H9 (cell line): ENCODE data around the gene PLCXD3. TPM values are rescaled to one million over a fixed set of nuclear protein-coding genes. Genes with fewer than 3 reads are reported as not detected.

Experiments used
- DNase-seq: peaks from one replicate; pipeline ENCODE4 v3.0.0-alpha.2; 2017
- H2AFZ ChIP-seq: one replicate; pipeline ENCODE4 v1.6.1; 2013; ENCODE audit warnings: mild to moderate bottlenecking, low read length, control low read depth, moderate library complexity
- H2AK5ac ChIP-seq: 2 replicates; pipeline ENCODE4 v1.6.1; 2013; ENCODE audit warnings: low read length, control low read depth, mixed read lengths; ENCODE audit not compliant: insufficient read length
- H2BK120ac ChIP-seq: one replicate; pipeline ENCODE4 v1.6.1; 2013; ENCODE audit warnings: low read depth, mild to moderate bottlenecking, low read length, control low read depth, inconsistent platforms; ENCODE audit not compliant: poor library complexity, severe bottlenecking
- H2BK12ac ChIP-seq: 2 replicates; pipeline ENCODE4 v1.6.1; 2013; ENCODE audit warnings: low read length, control low read depth, mixed read lengths, low read depth; ENCODE audit not compliant: insufficient read length
- H2BK15ac ChIP-seq: 2 replicates; pipeline ENCODE4 v1.6.1; 2013; ENCODE audit warnings: low read depth, low read length, control low read depth
- H2BK20ac ChIP-seq: one replicate; pipeline ENCODE4 v1.6.1; 2013; ENCODE audit warnings: low read depth, mild to moderate bottlenecking, low read length, control low read depth, inconsistent platforms; ENCODE audit not compliant: poor library complexity, severe bottlenecking
- H2BK5ac ChIP-seq: 2 replicates; pipeline ENCODE4 v1.6.1; 2013; ENCODE audit warnings: low read length, control low read depth, mixed read lengths; ENCODE audit not compliant: insufficient read length
- H3K14ac ChIP-seq: 2 replicates; pipeline ENCODE4 v1.6.1; 2013; ENCODE audit warnings: low read length, control low read depth; ENCODE audit not compliant: insufficient read depth
- H3K18ac ChIP-seq: 2 replicates; pipeline ENCODE4 v1.6.1; 2013; ENCODE audit warnings: low read depth, mild to moderate bottlenecking, mixed read lengths, low read length, control low read depth; ENCODE audit not compliant: insufficient read length
- H3K23ac ChIP-seq: 2 replicates; pipeline ENCODE4 v1.6.1; 2013; ENCODE audit warnings: low read length, control low read depth, mixed read lengths, low read depth; ENCODE audit not compliant: insufficient read length
- H3K23me2 ChIP-seq: 2 replicates; pipeline ENCODE4 v1.6.1; 2013; ENCODE audit warnings: low read depth, mild to moderate bottlenecking, mixed read lengths, low read length, control low read depth; ENCODE audit not compliant: insufficient read length, poor library complexity, severe bottlenecking
- H3K27ac ChIP-seq: 2 replicates; pipeline ENCODE4 v1.5.1; 2013; ENCODE audit warnings: low read length, control low read depth, mixed read lengths, low read depth; ENCODE audit not compliant: insufficient read length
- H3K27me3 ChIP-seq: 2 replicates; pipeline ENCODE4 v1.6.1; 2013; ENCODE audit warnings: low read length, control low read depth, inconsistent platforms; ENCODE audit not compliant: insufficient read depth
- H3K4ac ChIP-seq: 2 replicates; pipeline ENCODE4 v1.6.1; 2013; ENCODE audit warnings: low read depth, mild to moderate bottlenecking, control low read depth, inconsistent platforms, low read length, moderate library complexity
- H3K4me1 ChIP-seq: 2 replicates; pipeline ENCODE4 v1.6.1; 2013; ENCODE audit warnings: low read length, control low read depth, inconsistent platforms; ENCODE audit not compliant: insufficient read depth
- H3K4me2 ChIP-seq: 2 replicates; pipeline ENCODE4 v1.6.1; 2013; ENCODE audit warnings: low read length, control low read depth, mixed read lengths; ENCODE audit not compliant: insufficient read length, insufficient read depth
- H3K56ac ChIP-seq: 2 replicates; pipeline ENCODE4 v1.6.1; 2013; ENCODE audit warnings: low read depth, mild to moderate bottlenecking, mixed read lengths, low read length, control low read depth; ENCODE audit not compliant: insufficient read length
- H3K79me1 ChIP-seq: 2 replicates; pipeline ENCODE4 v1.6.1; 2013; ENCODE audit warnings: low read depth, mild to moderate bottlenecking, moderate library complexity, low read length, control low read depth, inconsistent platforms; ENCODE audit not compliant: insufficient read depth, poor library complexity, severe bottlenecking
- H3K79me2 ChIP-seq: 2 replicates; pipeline ENCODE4 v1.6.1; 2013; ENCODE audit warnings: low read length, control low read depth, inconsistent platforms; ENCODE audit not compliant: insufficient read depth
- H3K9ac ChIP-seq: 2 replicates; pipeline ENCODE4 v1.6.1; 2013; ENCODE audit warnings: low read length, control low read depth, mixed read lengths; ENCODE audit not compliant: insufficient read length; ENCODE audit errors: extremely low read depth
- H3K9me3 ChIP-seq: one replicate; pipeline ENCODE4 v1.6.1; 2013; ENCODE audit warnings: low read depth, low read length, inconsistent platforms; ENCODE audit not compliant: control insufficient read depth
- H3T11ph ChIP-seq: one replicate; pipeline ENCODE4 v1.6.1; 2013; ENCODE audit warnings: mild to moderate bottlenecking, low read length, control low read depth, inconsistent platforms
- H4K20me1 ChIP-seq: one replicate; pipeline ENCODE4 v1.6.1; 2013; ENCODE audit not compliant: control insufficient read depth, insufficient read length, insufficient read depth
- H4K5ac ChIP-seq: 2 replicates; pipeline ENCODE4 v1.6.1; 2013; ENCODE audit warnings: low read depth, mild to moderate bottlenecking, mixed read lengths, low read length, control low read depth; ENCODE audit not compliant: insufficient read length
- H4K8ac ChIP-seq: replicated peaks from 2 replicates; pipeline ENCODE4 v1.6.1; 2013; ENCODE audit warnings: low read length, control low read depth, mixed read lengths, low read depth; ENCODE audit not compliant: insufficient read length
- H4K91ac ChIP-seq: 2 replicates; pipeline ENCODE4 v1.6.1; 2013; ENCODE audit warnings: low read depth, mild to moderate bottlenecking, moderate library complexity, mixed read lengths, low read length, control low read depth; ENCODE audit not compliant: insufficient read length
- H3K27ac Mint-ChIP-seq, 3 experiments: 2 replicates in 2 of 3; 3 replicates in 1 of 3; pipeline ENCODE4 v1.8.0; 2020 to 2021; ENCODE audit warnings: mixed read lengths in 3 of 3, mild to moderate bottlenecking in 1 of 3, moderate library complexity in 1 of 3
- H3K27me3 Mint-ChIP-seq: 2 replicates; pipeline ENCODE4 v1.8.0; 2021; ENCODE audit warnings: low read depth, mild to moderate bottlenecking, moderate library complexity, mixed read lengths
- H3K36me3 Mint-ChIP-seq, 3 experiments: 2 replicates in 2 of 3; 3 replicates in 1 of 3; pipeline ENCODE4 v1.8.0; 2020 to 2021; ENCODE audit warnings: low read depth in 3 of 3, mixed read lengths in 3 of 3; ENCODE audit not compliant: insufficient read depth in 1 of 3
- H3K4me1 Mint-ChIP-seq, 2 experiments: 2 replicates each; pipeline ENCODE4 v1.8.0; 2020; ENCODE audit warnings: mixed read lengths in 2 of 2
- H3K4me3 Mint-ChIP-seq, 2 experiments: 2 replicates in 1 of 2; 3 replicates in 1 of 2; pipeline ENCODE4 v1.8.0; 2020 to 2021; ENCODE audit warnings: mild to moderate bottlenecking in 2 of 2, mixed read lengths in 2 of 2, moderate library complexity in 1 of 2
- H3K9me3 Mint-ChIP-seq, 2 experiments: 2 replicates in 1 of 2; 3 replicates in 1 of 2; pipeline ENCODE4 v1.8.0; 2020; ENCODE audit warnings: mild to moderate bottlenecking in 2 of 2, mixed read lengths in 2 of 2, moderate library complexity in 1 of 2
- CTCF ChIP-seq: fragments of 200-600 bp; sonication (generic); conservative IDR thresholded peaks from 3 replicates; pipeline ENCODE4 v1.8.0; 2021; ENCODE audit warnings: antibody characterized with exemption, mild to moderate bottlenecking
- WGBS: extraction: QIAGEN DNeasy Blood & Tissue Kit; methylation state at CpG from one replicate; pipeline ENCODE4 v1.1.7; 2013; ENCODE audit warnings: missing lambda C conversion rate, low lambda C conversion rate, mixed read lengths; ENCODE audit not compliant: insufficient read length; ENCODE audit errors: extremely low coverage; 5-methylcytosine and 5-hydroxymethylcytosine counted together
- total RNA-seq: library from RNA; stranded (reverse); gene quantifications from 2 replicates; pipeline ENCODE4 v1.2.1, GENCODE V29; 2021

PLCXD3 gene
- total RNA-seq, 1 experiment from 2014 or later: not detected

- no peak for DNase-seq
- no CpG with 5 or more reads among the region's 4 CpGs for WGBS
- H2BK20ac ChIP-seq: no peak overlapping the region
- H2BK5ac ChIP-seq: no peak overlapping the region
- no peak overlapping the region for H3K14ac ChIP-seq
- H4K5ac ChIP-seq: no peak overlapping the region
- Mint-ChIP-seq H3K27me3 (no peaks in the 10 kb centered on the region; the same call in 1 of the 2 replicates), H3K36me3 (no peaks in the 10 kb centered on the region; a peak in 1 of 7 replicates), H3K4me3 (no peak overlapping the region), H3K9me3 (peaks cover 9 to 15% of the 10 kb centered on the region in 2 experiments), H3K27ac (no peak overlapping the region), H3K4me1 (no peaks in the 10 kb centered on the region)
- H2BK120ac ChIP-seq: no peak overlapping the region
- H4K91ac ChIP-seq: no peak overlapping the region
- no peak overlapping the region for H2BK15ac ChIP-seq
- no peak overlapping the region for H2AK5ac ChIP-seq
- no peak for TF ChIP-seq CTCF
- H3K4me1 ChIP-seq: no peaks in the 10 kb centered on the region
- H3K56ac ChIP-seq: no peak overlapping the region
- H3K27ac ChIP-seq: no peak overlapping the region
- H3K18ac ChIP-seq: no peak overlapping the region
- H3K79me2 ChIP-seq: no peaks in the 10 kb centered on the region
- H3K23me2 ChIP-seq: no peaks in the 10 kb centered on the region
- no peak overlapping the region for H3K4ac ChIP-seq
- H3K27me3 ChIP-seq: no peaks in the 10 kb centered on the region
- H4K8ac ChIP-seq: no peak overlapping the region
- no peaks in the 10 kb centered on the region for H3K9me3 ChIP-seq
- H3K79me1 ChIP-seq: no peaks in the 10 kb centered on the region
- no peak overlapping the region for H3K9ac ChIP-seq
- no peak overlapping the region for H3T11ph ChIP-seq
- H2BK12ac ChIP-seq: no peak overlapping the region
- no peak overlapping the region for H2AFZ ChIP-seq
- H4K20me1 ChIP-seq: no peaks in the 10 kb centered on the region
- no peak overlapping the region for H3K23ac ChIP-seq
- no peak overlapping the region for H3K4me2 ChIP-seq
Measured at GRCh38 chr5:41537581-41537980, 27.2 kb upstream of the PLCXD3 start.
